Stimulated activated CD8-positive, alpha-beta memory T cell treated with anti-CD3 and anti-CD28 coated beads, Interleukin-7, amount 100 ng/mL, for 1 hour (primary cell): ENCODE measurements around the gene ROBO2.

Experiments used
- DNase-seq, 2 donors: peaks; one replicate each; pipeline ENCODE4 v3.0.0-alpha.2; 2020; ENCODE audit warnings: low read depth in 2 of 2

Gene ROBO2

GRCh38 chr3:77256584-77257503, 216.9 kb downstream of the ROBO2 start:
- no peak for DNase-seq

- DNase-seq = no peak
Measured at GRCh38 chr3:77259694-77260093, 219.8 kb downstream of the ROBO2 start.

GRCh38 chr3:77262361-77262760, 222.5 kb downstream of the ROBO2 start:
- DNase-seq = no peak

- no peak for DNase-seq
Measured at GRCh38 chr3:77267589-77267988, 227.7 kb downstream of the ROBO2 start.

- DNase-seq = no peak
Measured at GRCh38 chr3:77271306-77271705, 231.4 kb downstream of the ROBO2 start.

GRCh38 chr3:77271711-77272110, 231.8 kb downstream of the ROBO2 start:
- no peak for DNase-seq

GRCh38 chr3:77279276-77279675, 239.4 kb downstream of the ROBO2 start:
- no peak for DNase-seq

- DNase-seq = no peak
Measured at GRCh38 chr3:77281721-77282120, 241.8 kb downstream of the ROBO2 start.

- DNase-seq = no peak
Measured at GRCh38 chr3:77283108-77283507, 243.2 kb downstream of the ROBO2 start.

- DNase-seq = no peak
Measured at GRCh38 chr3:77288348-77288747, 248.4 kb downstream of the ROBO2 start.

GRCh38 chr3:77296527-77296926, 256.6 kb downstream of the ROBO2 start:
- DNase-seq = no peak

- DNase-seq = no peak
Measured at GRCh38 chr3:77298417-77298816, 258.5 kb downstream of the ROBO2 start.

GRCh38 chr3:77303955-77304699, 264.2 kb downstream of the ROBO2 start:
- no peak for DNase-seq

- DNase-seq = no peak
Measured at GRCh38 chr3:77304700-77305021, 264.8 kb downstream of the ROBO2 start.

GRCh38 chr3:77309460-77309859, 269.6 kb downstream of the ROBO2 start:
- no peak for DNase-seq

GRCh38 chr3:77313843-77314242, 273.9 kb downstream of the ROBO2 start:
- DNase-seq = no peak

GRCh38 chr3:77319711-77320110, 279.8 kb downstream of the ROBO2 start:
- no peak for DNase-seq

GRCh38 chr3:77320514-77320913, 280.6 kb downstream of the ROBO2 start:
- DNase-seq = no peak

- no peak for DNase-seq
Measured at GRCh38 chr3:77321646-77322045, 281.7 kb downstream of the ROBO2 start.

- DNase-seq = no peak
Measured at GRCh38 chr3:77323626-77324025, 283.7 kb downstream of the ROBO2 start.

GRCh38 chr3:77324105-77324504, 284.2 kb downstream of the ROBO2 start:
- DNase-seq = no peak

- DNase-seq = no peak
Measured at GRCh38 chr3:77325280-77325679, 285.4 kb downstream of the ROBO2 start.

GRCh38 chr3:77325702-77326101, 285.8 kb downstream of the ROBO2 start:
- DNase-seq = no peak
